Measurements from ENCODE around the gene GYG1. TPM values are rescaled to one million over a fixed set of nuclear protein-coding genes. Genes with fewer than 3 reads are reported as not detected.

GYG1 gene
- 10 to 100 TPM; 21.0 to 22.3 TPM for total RNA-seq
- 34.0 TPM for polyA plus RNA-seq (2013, experiment 1 of 2)
- polyA plus RNA-seq (2013, experiment 2 of 2), result 36.4 TPM
- 12.6 to 50.5 (median 29.7) reads per million in 172 experiments for total RNA-seq

GRCh38 chr3:148991219-148992026 is at the start of gene GYG1:
Gene GYG1, plus strand, starts transcription at chr3:148991540. Its CDS starts 101 bp downstream, at chr3:148991641.
- peaks cover 21% of the 10 kb centered on the region for H3K36me3 ChIP-seq (ENCODE audit: insufficient read depth, low read length)
- H3K4me1 Mint-ChIP-seq (ENCODE audit: low read depth), result peaks cover 27% of the 10 kb centered on the region
- H3K4me3 Mint-ChIP-seq, result peak within 1 kb of the TSS; percentile 87
- POLR2A ChIA-PET, result interaction anchor here (0.6 to 5.1 kb wide), 11 partner anchors 10 to 980 kb away, joined by 3 to 25 read pairs (median 4); partner anchors contain the start of genes HPS3 and PFN2
- peaks cover 22% of the 10 kb centered on the region for H3K4me1 ChIP-seq (ENCODE audit: insufficient read depth, low read length)
- no peaks in the 10 kb centered on the region for H3K27me3 Mint-ChIP-seq
- peaks cover 13% of the 10 kb centered on the region for H3K36me3 Mint-ChIP-seq (ENCODE audit: low read depth)
- no peaks in the 10 kb centered on the region for H3K9me3 Mint-ChIP-seq
- no peaks in the 10 kb centered on the region for H3K9me3 ChIP-seq (ENCODE audit: control insufficient read depth in 1 of 2, insufficient read depth in 1 of 2, low read length in 2 of 2)
- CTCF ChIA-PET, result interaction anchor here (0.5 to 1.5 kb wide), 7 partner anchors 9 to 760 kb away, joined by 3 to 5 read pairs (median 3); no protein-coding TSS in a partner anchor
- peak within 1 kb of the TSS; percentile 76 for H3K27ac Mint-ChIP-seq
- peak within 1 kb of the TSS; percentile 60 for H3K4me3 ChIP-seq (ENCODE audit: low read length)
- peak; percentile 88 for ATAC-seq (ENCODE audit: poor library complexity)
- peak; percentile 40 for TF ChIP-seq CTCF (IDR thresholded peaks at IDR 0.05)
- DNase-seq, result peak; percentile 61 to 95 (median 76)
- H3K27ac ChIP-seq (ENCODE audit: low read depth in 1 of 2, low read length in 2 of 2), result peak within 1 kb of the TSS; percentile 55 to 56
- no peaks in the 10 kb centered on the region for H3K27me3 ChIP-seq (ENCODE audit: control insufficient read depth in 1 of 2, insufficient read depth in 2 of 2, low read length in 2 of 2)
- intact Hi-C loops (cut with DNase I, micrococcal nuclease), result loop anchor here (5.0 to 10.0 kb wide), 4 partner anchors 96 to 823 kb away; partner anchors contain the start of genes HLTF (in 1 of the 2), HPS3 (in 1 of the 2) and RNF13 (in 1 of the 2)

- Histone ChIP-seq H3K36me3 (ENCODE audit: insufficient read depth, low read length) (no peaks in the 10 kb centered on the region), H3K27me3 (ENCODE audit: control insufficient read depth in 1 of 2, insufficient read depth in 2 of 2, low read length in 2 of 2) (no peaks in the 10 kb centered on the region), H3K4me3 (ENCODE audit: low read length) (no peak overlapping the region), H3K9me3 (ENCODE audit: control insufficient read depth in 1 of 2, insufficient read depth in 1 of 2, low read length in 2 of 2) (no peaks in the 10 kb centered on the region), H3K4me1 (ENCODE audit: insufficient read depth, low read length) (no peaks in the 10 kb centered on the region), H3K27ac (ENCODE audit: low read depth in 1 of 2, low read length in 2 of 2) (no peak overlapping the region)
- Mint-ChIP-seq H3K27me3 (peaks cover 11% of the 10 kb centered on the region), H3K36me3 (ENCODE audit: low read depth) (no peaks in the 10 kb centered on the region), H3K27ac (no peak overlapping the region), H3K9me3 (no peaks in the 10 kb centered on the region), H3K4me3 (no peak overlapping the region), H3K4me1 (ENCODE audit: low read depth) (no peaks in the 10 kb centered on the region)
- CTCF ChIA-PET, result interaction anchor here (0.6 to 0.8 kb wide), 2 partner anchors 26 to 82 kb away, joined by 3 read pairs; no protein-coding TSS in a partner anchor
- intact Hi-C loops (cut with DNase I, micrococcal nuclease), result loop anchor here in 1 of 2 experiments (1.0 kb wide), 1 partner anchor 82 kb away; no protein-coding TSS in a partner anchor
- peak; percentile 84 for ATAC-seq (ENCODE audit: poor library complexity)
- POLR2A ChIA-PET, result no interaction called here
- peak; percentile 73 for TF ChIP-seq CTCF (IDR thresholded peaks at IDR 0.05)
- DNase-seq, result peak in 4 of 14 experiments; percentile 10 to 68 (median 63)
Measured at GRCh38 chr3:148943506-148944205, 47.7 kb upstream of the GYG1 start.

GRCh38 chr3:148945116-148945515 is 46.2 kb upstream of the GYG1 start:
- TF ChIP-seq CTCF (IDR thresholded peaks at IDR 0.05), result no peak
- Mint-ChIP-seq H3K36me3 (ENCODE audit: low read depth) (no peaks in the 10 kb centered on the region), H3K27me3 (peaks cover 7% of the 10 kb centered on the region), H3K4me3 (no peak overlapping the region), H3K9me3 (no peaks in the 10 kb centered on the region), H3K27ac (no peak overlapping the region), H3K4me1 (ENCODE audit: low read depth) (no peaks in the 10 kb centered on the region)
- ATAC-seq (ENCODE audit: poor library complexity) (no peak), DNase-seq (no peak)
- CTCF ChIA-PET, result no interaction called here
- Histone ChIP-seq H3K27me3 (ENCODE audit: control insufficient read depth in 1 of 2, insufficient read depth in 2 of 2, low read length in 2 of 2) (no peaks in the 10 kb centered on the region), H3K4me1 (ENCODE audit: insufficient read depth, low read length) (no peaks in the 10 kb centered on the region), H3K36me3 (ENCODE audit: insufficient read depth, low read length) (no peaks in the 10 kb centered on the region), H3K4me3 (ENCODE audit: low read length) (no peak overlapping the region), H3K9me3 (ENCODE audit: control insufficient read depth in 1 of 2, insufficient read depth in 1 of 2, low read length in 2 of 2) (no peaks in the 10 kb centered on the region), H3K27ac (ENCODE audit: low read depth in 1 of 2, low read length in 2 of 2) (no peak overlapping the region)
- intact Hi-C loops (cut with DNase I, micrococcal nuclease), result no loop called here
- POLR2A ChIA-PET, result no interaction called here

Data from CD4-positive, alpha-beta T cell (primary cell).